ENCODE results near the gene JMJD1C.

Gene JMJD1C

GRCh38 chr10:63166742-63167258 is 299.0 kb downstream of the JMJD1C start:
- peak; percentile 45 for TF ChIP-seq CTCF (IDR thresholded peaks at IDR 0.05; ENCODE audit: borderline replicate concordance, control extremely low read depth, extremely low read depth, insufficient read depth, missing control alignments)
- in situ Hi-C loops (cut with MboI; ENCODE audit: low sequenced_read_pairs, unreplicated experiment) = loop anchor here (10.0 kb wide), 1 partner anchor 558 kb away; no protein-coding TSS in a partner anchor
- peak; percentile 30 for DNase-seq (ENCODE audit: low spot score)

- no peak for TF ChIP-seq CTCF (IDR thresholded peaks at IDR 0.05; ENCODE audit: borderline replicate concordance, control extremely low read depth, extremely low read depth, insufficient read depth, missing control alignments)
- no peak for DNase-seq (ENCODE audit: low spot score)
- in situ Hi-C loops (cut with MboI; ENCODE audit: low sequenced_read_pairs, unreplicated experiment) = loop anchor here (10.0 kb wide), 1 partner anchor 560 kb away; no protein-coding TSS in a partner anchor
Observed at GRCh38 chr10:63165249-63165648, 300.5 kb downstream of the JMJD1C start.

- no peak for DNase-seq (ENCODE audit: low spot score)
- in situ Hi-C loops (cut with MboI; ENCODE audit: low sequenced_read_pairs, unreplicated experiment) = loop anchor here (10.0 kb wide), 1 partner anchor 561 kb away; no protein-coding TSS in a partner anchor
- no peak for TF ChIP-seq CTCF (IDR thresholded peaks at IDR 0.05; ENCODE audit: borderline replicate concordance, control extremely low read depth, extremely low read depth, insufficient read depth, missing control alignments)
Observed at GRCh38 chr10:63164166-63164623, 301.6 kb downstream of the JMJD1C start.

GRCh38 chr10:63161592-63161991 is 304.2 kb downstream of the JMJD1C start:
- no peak for TF ChIP-seq CTCF (IDR thresholded peaks at IDR 0.05; ENCODE audit: borderline replicate concordance, control extremely low read depth, extremely low read depth, insufficient read depth, missing control alignments)
- in situ Hi-C loops (cut with MboI; ENCODE audit: low sequenced_read_pairs, unreplicated experiment) = loop anchor here (10.0 kb wide), 1 partner anchor 563 kb away; no protein-coding TSS in a partner anchor
- DNase-seq (ENCODE audit: low spot score) = no peak

- in situ Hi-C loops (cut with MboI; ENCODE audit: low sequenced_read_pairs, unreplicated experiment) = no loop called here
- TF ChIP-seq CTCF (IDR thresholded peaks at IDR 0.05; ENCODE audit: borderline replicate concordance, control extremely low read depth, extremely low read depth, insufficient read depth, missing control alignments) = peak; percentile 72
- peak; percentile 57 for DNase-seq (ENCODE audit: low spot score)
Observed at GRCh38 chr10:63157845-63158624, 307.7 kb downstream of the JMJD1C start.

- TF ChIP-seq CTCF (IDR thresholded peaks at IDR 0.05; ENCODE audit: borderline replicate concordance, control extremely low read depth, extremely low read depth, insufficient read depth, missing control alignments) = no peak
- no peak for DNase-seq (ENCODE audit: low spot score)
- in situ Hi-C loops (cut with MboI; ENCODE audit: low sequenced_read_pairs, unreplicated experiment) = no loop called here
Observed at GRCh38 chr10:63156236-63156635, 309.5 kb downstream of the JMJD1C start.

All from GM13976 (cell line).